ENCODE measurements around the gene RTN4RL1. TPM values are rescaled to one million over a fixed set of nuclear protein-coding genes. Genes with fewer than 3 reads are reported as not detected.

The RTN4RL1 gene
- total and polyA plus RNA-seq, 12 donors: 0.81 to 6.3 (median 2.7) TPM

GRCh38 chr17:1939981-1940809 lies 84.9 kb downstream of the RTN4RL1 start:
- no peak overlapping the region for H3K27ac ChIP-seq
- peak in 3 of 8 donors; percentile 17 to 40 (median 26) for ATAC-seq
- DNase-seq: no peak
- TF ChIP-seq CTCF (IDR thresholded peaks at IDR 0.05): no peak
- WGBS, 2 donors: 66 to 74% methylated on average over 27 of the region's 27 CpGs
- no peak overlapping the region for H3K4me3 ChIP-seq
- intact Hi-C loops (cut with DNase I): loop anchor here in 2 of 10 donors (2.0 to 10.0 kb wide), 2 partner anchors 63 to 65 kb away; no protein-coding TSS in a partner anchor
- peaks cover 0 to 8% (median 0%) of the 10 kb centered on the region in 9 donors for H3K4me1 ChIP-seq
- H3K27me3 ChIP-seq: no peaks in the 10 kb centered on the region
- H3K9me3 ChIP-seq: no peaks in the 10 kb centered on the region
- no peaks in the 10 kb centered on the region for H3K36me3 ChIP-seq

GRCh38 chr17:1937461-1937860 lies 87.7 kb downstream of the RTN4RL1 start:
- ATAC-seq: no peak
- H3K27me3 ChIP-seq: no peaks in the 10 kb centered on the region
- no peak overlapping the region for H3K27ac ChIP-seq
- no peak for DNase-seq
- H3K4me1 ChIP-seq: peaks cover 0 to 8% (median 2%) of the 10 kb centered on the region in 9 donors
- H3K9me3 ChIP-seq: no peaks in the 10 kb centered on the region
- no peaks in the 10 kb centered on the region for H3K36me3 ChIP-seq
- intact Hi-C loops (cut with DNase I): loop anchor here in 1 of 10 donors (10.0 kb wide), 1 partner anchor 67 kb away; no protein-coding TSS in a partner anchor
- H3K4me3 ChIP-seq: no peak overlapping the region
- no peak for TF ChIP-seq CTCF (IDR thresholded peaks at IDR 0.05)
- 95 to 97% methylated on average over 25 of the region's 25 CpGs for WGBS, 2 donors

GRCh38 chr17:1936766-1937165 lies 88.4 kb downstream of the RTN4RL1 start:
- TF ChIP-seq CTCF (IDR thresholded peaks at IDR 0.05): no peak
- Histone ChIP-seq H3K9me3 (no peaks in the 10 kb centered on the region), H3K4me1 (peaks cover 0 to 15% (median 6%) of the 10 kb centered on the region in 9 donors), H3K4me3 (no peak overlapping the region), H3K36me3 (no peaks in the 10 kb centered on the region), H3K27me3 (peaks cover 0 to 3% (median 0%) of the 10 kb centered on the region in 7 donors), H3K27ac (no peak overlapping the region)
- WGBS, 2 donors: 90 to 94% methylated on average over 27 to 28 of the region's 28 CpGs
- DNase-seq (no peak), ATAC-seq (no peak)
- intact Hi-C loops (cut with DNase I): loop anchor here in 1 of 10 donors (10.0 kb wide), 1 partner anchor 68 kb away; no protein-coding TSS in a partner anchor

- intact Hi-C loops (cut with DNase I): loop anchor here in 1 of 10 donors (10.0 kb wide), 1 partner anchor 70 kb away; no protein-coding TSS in a partner anchor
- Histone ChIP-seq H3K27me3 (peaks cover 0 to 3% (median 0%) of the 10 kb centered on the region in 7 donors), H3K4me3 (no peak overlapping the region), H3K4me1 (peaks cover 0 to 15% (median 8%) of the 10 kb centered on the region in 9 donors), H3K27ac (no peak overlapping the region), H3K36me3 (no peaks in the 10 kb centered on the region), H3K9me3 (no peaks in the 10 kb centered on the region)
- ATAC-seq (no peak), DNase-seq (no peak)
- TF ChIP-seq CTCF (IDR thresholded peaks at IDR 0.05): no peak
- WGBS, 2 donors: 81 to 86% methylated on average over 17 of the region's 17 CpGs
These were observed 90.2 kb downstream of the RTN4RL1 start for GRCh38 chr17:1934901-1935300.
